Measurements from ENCODE around the gene FOS.
"Not testable (repeated sequence)": the region's sequence is repeated elsewhere in the genome, so short reads cannot be mapped to it uniquely, and the experiment has no call there.

FOS gene

DNA sequence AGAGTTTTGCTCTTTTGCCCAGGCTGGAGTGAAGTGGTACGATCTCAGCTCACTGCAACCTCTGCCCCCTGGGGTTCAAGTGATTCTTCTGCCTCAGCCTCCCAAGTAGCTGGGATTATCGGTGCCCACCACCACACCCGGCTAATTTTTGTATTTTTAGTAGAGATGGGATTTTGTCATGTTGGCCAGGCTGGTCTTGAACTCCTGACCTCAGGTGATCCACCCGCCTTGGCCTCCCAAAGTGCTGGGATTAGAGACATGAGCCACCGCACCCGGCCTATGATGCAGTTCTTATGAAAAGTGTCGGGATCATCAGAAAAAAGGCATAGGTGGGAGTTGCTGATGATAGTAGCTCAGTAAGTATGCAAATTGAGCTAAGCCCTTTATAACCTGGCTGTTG, 30.4 kb downstream of the FOS start:
- ATAC-seq (replicated peaks; ENCODE audit: extremely low read depth, poor library complexity, severe bottlenecking); H3K4me1 Mint-ChIP-seq; H3K9me3 Mint-ChIP-seq; H3K4me3 Mint-ChIP-seq; DNase-seq (ENCODE audit: low spot score in 2 of 2); H3K27ac Mint-ChIP-seq (ENCODE audit: low read depth); H3K36me3 Mint-ChIP-seq (ENCODE audit: insufficient read depth): not testable (repeated sequence)
- H3K27me3 Mint-ChIP-seq = peaks cover 16% of the 10 kb centered on the region

DNA sequence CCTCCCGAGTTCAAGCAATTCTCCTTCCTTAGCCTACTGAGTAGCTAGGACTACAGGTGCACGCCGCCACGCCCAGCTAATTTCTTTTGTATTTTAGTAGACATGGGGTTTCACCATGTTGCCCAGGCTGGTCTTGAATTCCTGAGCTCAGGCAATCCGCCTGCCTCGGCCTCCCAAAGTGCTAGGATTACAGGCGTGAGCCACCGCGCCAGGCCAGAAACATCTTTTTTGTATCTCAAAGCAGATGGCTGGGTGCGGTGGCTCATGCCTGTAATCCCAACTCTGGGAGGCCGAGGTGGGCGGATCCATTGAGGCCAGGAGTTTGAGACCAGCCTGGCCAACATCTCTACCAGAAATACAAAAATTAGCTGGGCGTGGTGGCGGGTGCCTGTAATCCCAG, 30.9 kb downstream of the FOS start:
- not testable (repeated sequence) for ATAC-seq (replicated peaks; ENCODE audit: extremely low read depth, poor library complexity, severe bottlenecking); H3K4me1 Mint-ChIP-seq; H3K27ac Mint-ChIP-seq (ENCODE audit: low read depth); H3K36me3 Mint-ChIP-seq (ENCODE audit: insufficient read depth); DNase-seq (ENCODE audit: low spot score in 2 of 2); H3K4me3 Mint-ChIP-seq; H3K9me3 Mint-ChIP-seq
- H3K27me3 Mint-ChIP-seq = peaks cover 21% of the 10 kb centered on the region

DNA sequence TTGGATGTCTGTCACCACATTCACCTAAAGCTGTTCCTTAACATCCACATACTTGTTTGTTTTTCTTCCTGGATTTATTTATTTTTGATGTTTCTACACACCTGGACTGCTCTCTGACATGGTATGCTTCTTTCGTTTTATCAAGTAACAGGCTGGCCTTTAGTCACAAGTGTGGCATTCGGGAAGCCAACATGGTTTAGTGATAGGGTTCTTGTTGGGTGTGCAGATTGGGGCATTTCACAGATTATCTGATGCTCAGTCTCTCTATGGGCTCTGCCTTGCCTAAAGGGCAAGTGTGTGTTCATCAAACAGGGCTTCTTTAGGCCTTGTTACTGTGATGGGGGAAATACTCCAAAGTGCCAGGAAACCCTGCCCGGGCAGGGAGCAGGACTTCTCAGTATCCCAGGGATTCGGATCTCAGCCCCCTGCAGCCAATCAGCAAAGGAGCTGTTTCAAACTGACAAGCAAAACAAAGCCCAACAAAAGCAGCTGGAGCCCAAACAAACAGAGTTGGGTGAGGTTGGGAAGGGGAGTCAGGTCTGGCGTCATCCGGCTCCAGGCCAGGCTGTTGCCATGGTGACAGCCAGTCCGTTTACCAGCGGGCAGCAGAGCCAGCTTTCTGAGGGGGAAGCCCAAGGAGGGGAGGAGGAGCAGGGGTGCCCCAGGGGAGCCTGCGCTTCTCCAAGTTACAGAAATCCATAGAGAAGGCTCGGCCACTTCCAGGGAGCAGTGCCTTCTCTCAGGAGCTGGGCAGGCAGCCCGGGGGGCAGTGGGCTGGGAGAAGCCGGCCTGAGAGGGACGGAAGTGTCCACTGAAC, 31.9 kb downstream of the FOS start:
- no peak overlapping the region for H3K27ac Mint-ChIP-seq (ENCODE audit: low read depth)
- no peaks in the 10 kb centered on the region for H3K36me3 Mint-ChIP-seq (ENCODE audit: insufficient read depth)
- H3K4me1 Mint-ChIP-seq = peaks cover 9% of the 10 kb centered on the region
- ATAC-seq (replicated peaks; ENCODE audit: extremely low read depth, poor library complexity, severe bottlenecking) (no peak), DNase-seq (ENCODE audit: low spot score in 2 of 2) (no peak)
- no peaks in the 10 kb centered on the region for H3K9me3 Mint-ChIP-seq
- H3K27me3 Mint-ChIP-seq = peaks cover 28% of the 10 kb centered on the region
- H3K4me3 Mint-ChIP-seq = no peak overlapping the region

DNA sequence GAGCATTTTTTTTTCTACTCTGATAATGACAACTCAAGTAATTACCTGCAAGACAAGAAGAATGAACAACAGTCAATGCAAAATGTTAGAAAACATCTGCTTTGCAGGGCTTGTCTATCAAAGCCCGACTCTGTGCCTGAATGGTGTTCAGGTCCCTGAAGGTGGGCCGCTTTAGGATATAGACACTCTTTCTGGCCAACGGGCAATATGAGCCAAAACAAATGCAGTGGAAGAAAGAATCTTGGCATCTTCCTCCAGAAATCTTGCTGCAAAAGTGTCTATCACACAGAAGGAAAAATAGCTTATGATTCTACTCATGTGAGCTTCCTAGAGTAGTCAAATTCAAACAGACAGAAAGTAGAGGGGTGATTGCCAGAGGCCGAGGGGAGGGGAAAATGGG, 32.7 kb downstream of the FOS start:
- no peak for DNase-seq (ENCODE audit: low spot score in 2 of 2)
- Mint-ChIP-seq H3K27me3 (peaks cover 34% of the 10 kb centered on the region), H3K27ac (ENCODE audit: low read depth) (no peak overlapping the region), H3K9me3 (no peaks in the 10 kb centered on the region), H3K4me3 (no peak overlapping the region), H3K4me1 (peaks cover 9% of the 10 kb centered on the region), H3K36me3 (ENCODE audit: insufficient read depth) (no peaks in the 10 kb centered on the region)
- ATAC-seq (replicated peaks; ENCODE audit: extremely low read depth, poor library complexity, severe bottlenecking) = no peak

- Mint-ChIP-seq H3K9me3 (no peaks in the 10 kb centered on the region), H3K4me1 (peaks cover 5% of the 10 kb centered on the region), H3K27ac (ENCODE audit: low read depth) (no peak overlapping the region), H3K4me3 (no peak overlapping the region), H3K36me3 (ENCODE audit: insufficient read depth) (no peaks in the 10 kb centered on the region), H3K27me3 (peaks cover 29% of the 10 kb centered on the region)
- no peak for DNase-seq (ENCODE audit: low spot score in 2 of 2)
- ATAC-seq (replicated peaks; ENCODE audit: extremely low read depth, poor library complexity, severe bottlenecking) = no peak
These were observed 33.7 kb downstream of the FOS start for GRCh38 chr14:75312341-75312740.

GRCh38 chr14:75313294-75313693, 34.7 kb downstream of the FOS start:
- no peak overlapping the region for H3K4me3 Mint-ChIP-seq
- H3K9me3 Mint-ChIP-seq = no peaks in the 10 kb centered on the region
- DNase-seq (ENCODE audit: low spot score in 2 of 2) (no peak), ATAC-seq (replicated peaks; ENCODE audit: extremely low read depth, poor library complexity, severe bottlenecking) (no peak)
- no peaks in the 10 kb centered on the region for H3K36me3 Mint-ChIP-seq (ENCODE audit: insufficient read depth)
- no peak overlapping the region for H3K27ac Mint-ChIP-seq (ENCODE audit: low read depth)
- peaks cover 25% of the 10 kb centered on the region for H3K27me3 Mint-ChIP-seq
- no peaks in the 10 kb centered on the region for H3K4me1 Mint-ChIP-seq

DNA sequence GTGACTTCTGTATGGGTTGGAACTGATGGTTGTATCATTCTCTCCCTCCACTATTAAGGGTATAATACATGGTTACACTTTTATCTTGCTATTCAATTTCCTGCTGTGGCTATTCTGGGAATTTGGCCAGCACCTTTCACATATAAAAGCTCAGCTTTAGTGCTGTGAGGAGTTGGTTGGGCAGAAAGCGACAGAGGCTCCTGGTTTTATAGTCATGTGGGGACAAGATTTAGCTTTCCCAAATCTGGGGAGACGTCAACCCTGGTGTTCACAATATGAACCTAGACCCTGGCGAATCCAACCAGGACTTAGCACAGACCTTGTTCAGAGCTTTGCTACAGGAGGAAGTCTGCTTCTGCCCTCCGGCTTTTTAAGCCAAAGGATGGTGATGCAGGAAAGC, 36.5 kb downstream of the FOS start:
- no peaks in the 10 kb centered on the region for H3K9me3 Mint-ChIP-seq
- peaks cover 25% of the 10 kb centered on the region for H3K27me3 Mint-ChIP-seq
- H3K36me3 Mint-ChIP-seq (ENCODE audit: insufficient read depth) = no peaks in the 10 kb centered on the region
- H3K4me1 Mint-ChIP-seq = no peaks in the 10 kb centered on the region
- ATAC-seq (replicated peaks; ENCODE audit: extremely low read depth, poor library complexity, severe bottlenecking) (no peak), DNase-seq (ENCODE audit: low spot score in 2 of 2) (no peak)
- H3K27ac Mint-ChIP-seq (ENCODE audit: low read depth) = no peak overlapping the region
- H3K4me3 Mint-ChIP-seq = no peak overlapping the region

DNA sequence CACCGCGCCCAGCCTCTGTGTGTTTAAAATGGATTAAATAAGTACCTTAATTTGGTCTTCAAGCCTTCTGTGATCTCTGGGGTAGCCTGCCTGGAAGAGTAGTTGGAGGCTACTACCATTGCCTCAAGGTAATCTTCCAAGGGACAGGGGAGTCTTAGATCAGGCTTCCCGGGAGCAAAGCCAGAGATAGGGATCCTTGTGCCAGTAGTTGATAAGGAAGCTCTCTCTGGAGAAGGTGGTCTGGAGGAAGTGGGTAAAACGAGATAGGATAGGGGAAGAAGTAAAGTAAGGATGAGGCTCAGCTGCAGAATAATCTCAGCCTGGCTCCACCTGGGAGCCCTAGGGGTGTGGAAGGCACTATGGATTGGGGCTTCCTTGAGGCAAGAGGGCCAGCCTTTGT, 38.5 kb downstream of the FOS start:
- Mint-ChIP-seq H3K9me3 (no peaks in the 10 kb centered on the region), H3K36me3 (ENCODE audit: insufficient read depth) (no peaks in the 10 kb centered on the region), H3K27me3 (peaks cover 25% of the 10 kb centered on the region), H3K4me1 (no peaks in the 10 kb centered on the region), H3K4me3 (no peak overlapping the region), H3K27ac (ENCODE audit: low read depth) (no peak overlapping the region)
- ATAC-seq (replicated peaks; ENCODE audit: extremely low read depth, poor library complexity, severe bottlenecking) (no peak), DNase-seq (ENCODE audit: low spot score in 2 of 2) (no peak)

GRCh38 chr14:75318353-75318752, 39.7 kb downstream of the FOS start:
- DNase-seq (ENCODE audit: low spot score in 2 of 2) = no peak
- H3K27ac Mint-ChIP-seq (ENCODE audit: low read depth) = no peak overlapping the region
- H3K4me3 Mint-ChIP-seq = no peak overlapping the region
- no peaks in the 10 kb centered on the region for H3K9me3 Mint-ChIP-seq
- no peak for ATAC-seq (replicated peaks; ENCODE audit: extremely low read depth, poor library complexity, severe bottlenecking)
- H3K4me1 Mint-ChIP-seq = no peaks in the 10 kb centered on the region
- peaks cover 30% of the 10 kb centered on the region for H3K27me3 Mint-ChIP-seq
- no peaks in the 10 kb centered on the region for H3K36me3 Mint-ChIP-seq (ENCODE audit: insufficient read depth)

DNA sequence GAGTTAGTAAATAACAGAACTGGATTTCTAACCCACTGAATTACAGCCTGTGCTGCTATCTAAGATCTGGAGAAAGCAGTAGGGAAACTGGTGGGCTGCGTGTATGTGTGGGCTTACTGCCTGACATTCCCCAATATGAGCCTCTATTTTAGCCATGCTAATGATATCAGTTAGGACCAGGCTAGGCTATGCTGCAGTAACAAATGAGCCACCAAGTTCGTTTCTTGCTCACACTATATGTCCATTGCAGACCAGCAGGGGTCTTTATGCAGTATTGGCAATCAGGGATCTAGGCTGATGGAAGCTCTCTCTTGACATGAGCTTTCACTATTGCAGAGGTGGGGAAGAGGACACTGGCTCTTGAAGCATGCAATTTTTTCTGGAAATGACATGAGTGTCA, 40.4 kb downstream of the FOS start:
- Mint-ChIP-seq H3K36me3 (ENCODE audit: insufficient read depth) (no peaks in the 10 kb centered on the region), H3K4me1 (no peaks in the 10 kb centered on the region), H3K4me3 (no peak overlapping the region), H3K9me3 (no peaks in the 10 kb centered on the region), H3K27ac (ENCODE audit: low read depth) (no peak overlapping the region), H3K27me3 (peaks cover 29% of the 10 kb centered on the region)
- DNase-seq (ENCODE audit: low spot score in 2 of 2) = no peak
- ATAC-seq (replicated peaks; ENCODE audit: extremely low read depth, poor library complexity, severe bottlenecking) = no peak

- Mint-ChIP-seq H3K27ac (ENCODE audit: low read depth) (no peak overlapping the region), H3K36me3 (ENCODE audit: insufficient read depth) (no peaks in the 10 kb centered on the region), H3K4me1 (no peaks in the 10 kb centered on the region), H3K27me3 (peaks cover 20% of the 10 kb centered on the region), H3K4me3 (no peak overlapping the region), H3K9me3 (no peaks in the 10 kb centered on the region)
- ATAC-seq (replicated peaks; ENCODE audit: extremely low read depth, poor library complexity, severe bottlenecking) (no peak), DNase-seq (ENCODE audit: low spot score in 2 of 2) (no peak)
These were observed 41.6 kb downstream of the FOS start for GRCh38 chr14:75320196-75320595.

DNA sequence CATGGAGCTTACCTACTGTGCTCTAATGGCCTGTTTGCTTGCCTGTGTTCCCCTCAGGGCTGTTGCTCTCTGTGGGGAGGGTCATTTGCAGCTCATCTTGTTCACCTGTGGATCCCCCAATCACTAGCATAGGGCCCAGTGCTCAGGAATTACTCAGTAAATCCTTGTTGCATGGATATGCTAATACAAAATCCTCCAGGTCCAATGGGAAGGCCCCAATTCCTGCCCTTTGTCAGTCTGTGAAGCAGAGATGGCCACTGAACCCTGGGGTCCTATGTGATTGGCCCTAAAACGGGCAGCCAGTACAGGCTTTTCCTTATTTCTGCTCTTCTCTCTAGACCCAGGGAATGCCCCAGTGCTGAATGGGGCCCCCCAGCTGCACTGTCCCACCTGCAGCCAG, 44.1 kb downstream of the FOS start:
- H3K4me3 Mint-ChIP-seq = no peak overlapping the region
- peaks cover 11% of the 10 kb centered on the region for H3K27me3 Mint-ChIP-seq
- H3K36me3 Mint-ChIP-seq (ENCODE audit: insufficient read depth) = no peaks in the 10 kb centered on the region
- no peaks in the 10 kb centered on the region for H3K9me3 Mint-ChIP-seq
- DNase-seq (ENCODE audit: low spot score in 2 of 2) (no peak), ATAC-seq (replicated peaks; ENCODE audit: extremely low read depth, poor library complexity, severe bottlenecking) (no peak)
- no peaks in the 10 kb centered on the region for H3K4me1 Mint-ChIP-seq
- no peak overlapping the region for H3K27ac Mint-ChIP-seq (ENCODE audit: low read depth)

DNA sequence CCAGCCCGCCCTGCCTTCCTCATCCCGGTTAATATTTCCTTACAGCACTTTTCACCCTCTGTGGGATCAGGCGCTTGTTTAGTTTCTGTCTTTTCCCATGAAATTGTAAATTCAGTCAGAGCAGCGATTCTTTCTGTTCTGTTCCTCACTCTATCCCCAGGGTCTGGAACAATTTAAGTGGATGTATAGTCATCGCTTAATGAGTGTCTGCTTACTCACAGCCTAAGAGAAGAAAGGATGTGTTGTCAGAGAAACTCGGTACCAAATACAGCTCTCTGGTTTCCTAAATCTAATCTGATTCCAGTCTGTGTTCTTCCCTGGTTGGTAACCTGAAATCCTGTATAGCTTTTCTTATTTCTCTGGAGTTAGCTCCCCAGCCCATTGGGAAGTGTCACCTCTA, 44.9 kb downstream of the FOS start:
- H3K4me1 Mint-ChIP-seq = no peaks in the 10 kb centered on the region
- no peak overlapping the region for H3K27ac Mint-ChIP-seq (ENCODE audit: low read depth)
- H3K4me3 Mint-ChIP-seq = no peak overlapping the region
- DNase-seq (ENCODE audit: low spot score in 2 of 2) = no peak
- H3K9me3 Mint-ChIP-seq = no peaks in the 10 kb centered on the region
- H3K27me3 Mint-ChIP-seq = peaks cover 11% of the 10 kb centered on the region
- no peaks in the 10 kb centered on the region for H3K36me3 Mint-ChIP-seq (ENCODE audit: insufficient read depth)
- ATAC-seq (replicated peaks; ENCODE audit: extremely low read depth, poor library complexity, severe bottlenecking) = no peak
